GM12801 (cell line): ENCODE measurements around the gene CAV2.

Source experiments
- CTCF ChIP-seq: IDR thresholded peaks from one replicate; pipeline ENCODE4 v1.5.1; 2011; ENCODE audit warnings: control low read depth; ENCODE audit not compliant: insufficient read length; ENCODE audit errors: extremely low read depth

CAV2 gene

GRCh38 chr7:116497708-116498107 is 1.8 kb upstream of the CAV2 start:
- no peak for TF ChIP-seq CTCF

GRCh38 chr7:116500078-116500853 is 728 bp downstream of the CAV2 start:
- TF ChIP-seq CTCF = no peak

- no peak for TF ChIP-seq CTCF
Observed at GRCh38 chr7:116501425-116502167, 2.1 kb downstream of the CAV2 start.

GRCh38 chr7:116502201-116503096 is 2.9 kb downstream of the CAV2 start:
- no peak for TF ChIP-seq CTCF

- no peak for TF ChIP-seq CTCF
Observed at GRCh38 chr7:116503835-116504234, 4.3 kb downstream of the CAV2 start.

GRCh38 chr7:116505278-116505677 is 5.7 kb downstream of the CAV2 start:
- TF ChIP-seq CTCF = no peak

GRCh38 chr7:116505823-116506222 is 6.3 kb downstream of the CAV2 start:
- TF ChIP-seq CTCF = no peak
